ENCODE measurements around the gene PDZD4.

PDZD4 gene

GRCh38 chrX:153814591-153815315 is 15.6 kb downstream of the PDZD4 start:
- in situ Hi-C loops (cut with HindIII; ENCODE audit: low sequenced_read_pairs): no loop called here

- in situ Hi-C loops (cut with HindIII; ENCODE audit: low sequenced_read_pairs): no loop called here
Observed at GRCh38 chrX:153813161-153813560, 17.2 kb downstream of the PDZD4 start.

- in situ Hi-C loops (cut with HindIII; ENCODE audit: low sequenced_read_pairs): no loop called here
Observed at GRCh38 chrX:153812220-153812619, 18.1 kb downstream of the PDZD4 start.

GRCh38 chrX:153807976-153808375 is 22.4 kb downstream of the PDZD4 start:
- in situ Hi-C loops (cut with HindIII; ENCODE audit: low sequenced_read_pairs): no loop called here

- in situ Hi-C loops (cut with HindIII; ENCODE audit: low sequenced_read_pairs): no loop called here
Observed at GRCh38 chrX:153806999-153807575, 23.3 kb downstream of the PDZD4 start.

- in situ Hi-C loops (cut with HindIII; ENCODE audit: low sequenced_read_pairs): no loop called here
Observed at GRCh38 chrX:153805436-153805835, 24.9 kb downstream of the PDZD4 start.

- in situ Hi-C loops (cut with HindIII; ENCODE audit: low sequenced_read_pairs): no loop called here
Observed at GRCh38 chrX:153804621-153805020, 25.7 kb downstream of the PDZD4 start.

GRCh38 chrX:153804100-153804595 is 26.2 kb downstream of the PDZD4 start:
- in situ Hi-C loops (cut with HindIII; ENCODE audit: low sequenced_read_pairs): no loop called here

- in situ Hi-C loops (cut with HindIII; ENCODE audit: low sequenced_read_pairs): no loop called here
Observed at GRCh38 chrX:153803211-153804099, 26.9 kb downstream of the PDZD4 start.

GRCh38 chrX:153802513-153803045 is 27.8 kb downstream of the PDZD4 start:
- in situ Hi-C loops (cut with HindIII; ENCODE audit: low sequenced_read_pairs): no loop called here

- in situ Hi-C loops (cut with HindIII; ENCODE audit: low sequenced_read_pairs): no loop called here
Observed at GRCh38 chrX:153801669-153802068, 28.7 kb downstream of the PDZD4 start.

- in situ Hi-C loops (cut with HindIII; ENCODE audit: low sequenced_read_pairs): no loop called here
Observed at GRCh38 chrX:153800746-153801145, 29.6 kb downstream of the PDZD4 start.

- in situ Hi-C loops (cut with HindIII; ENCODE audit: low sequenced_read_pairs): no loop called here
Observed at GRCh38 chrX:153800177-153800722, 30.1 kb downstream of the PDZD4 start.

GRCh38 chrX:153799326-153799725 is 31.0 kb downstream of the PDZD4 start:
- in situ Hi-C loops (cut with HindIII; ENCODE audit: low sequenced_read_pairs): no loop called here

- in situ Hi-C loops (cut with HindIII; ENCODE audit: low sequenced_read_pairs): no loop called here
Observed at GRCh38 chrX:153797415-153798015, 32.8 kb downstream of the PDZD4 start.

GRCh38 chrX:153794897-153795816 is 35.2 kb downstream of the PDZD4 start:
- in situ Hi-C loops (cut with HindIII; ENCODE audit: low sequenced_read_pairs): no loop called here

- in situ Hi-C loops (cut with HindIII; ENCODE audit: low sequenced_read_pairs): no loop called here
Observed at GRCh38 chrX:153794018-153794896, 36.1 kb downstream of the PDZD4 start, which contains the start of the genes IDH3G and SSR4. Gene IDH3G (minus strand): TSS chrX:153794375. CDS start chrX:153794326, 49 bp downstream. Gene SSR4 (plus strand): TSS chrX:153794668. CDS start chrX:153794688, 20 bp downstream.

GRCh38 chrX:153793291-153793690 is 37.1 kb downstream of the PDZD4 start:
- in situ Hi-C loops (cut with HindIII; ENCODE audit: low sequenced_read_pairs): no loop called here
